A673 (cell line): ENCODE measurements around the gene ACSM3. TPM values are rescaled to one million over a fixed set of nuclear protein-coding genes. Genes with fewer than 3 reads are reported as not detected.

Source experiments
- BruUV-seq: library from RNA; stranded (reverse); fragments of 400-500 nt; replicated peaks from 2 replicates; lab custom pipeline; 2021; lab: Mats Ljungman, UMichigan
- CTCF ChIA-PET: fragments of 300-600 bp; sonication (Branson Sonifier 250); formaldehyde crosslinking; loops from one replicate; lab custom pipeline; 2022; ENCODE audit warnings: antibody characterized with exemption; lab: Charles Lee
- POLR2A ChIA-PET: fragments of 300-600 bp; sonication (Branson Sonifier 250); formaldehyde crosslinking; loops from one replicate; lab custom pipeline; 2022; ENCODE audit warnings: antibody characterized with exemption; ENCODE audit not compliant: low non-redundant PET; lab: Charles Lee
- DNase-seq: peaks from one replicate; pipeline ENCODE4 v3.0.0-alpha.2; 2015; ENCODE audit warnings: low spot score
- H3K27ac ChIP-seq: fragments of 200-600 bp; sonication (generic); 2 replicates; pipeline ENCODE4 v1.5.1; 2016; ENCODE audit warnings: mixed run types, low read depth, mild to moderate bottlenecking, mixed read lengths, antibody characterized with exemption, low read length; ENCODE audit not compliant: poor library complexity, severe bottlenecking
- H3K27me3 ChIP-seq: fragments of 200-600 bp; sonication (generic); replicated peaks from 2 replicates; pipeline ENCODE4 v1.6.1; 2017; ENCODE audit warnings: mixed run types, low read depth, mild to moderate bottlenecking, mixed read lengths, antibody characterized with exemption, low read length; ENCODE audit not compliant: insufficient read depth, poor library complexity
- H3K36me3 ChIP-seq: fragments of 200-600 bp; sonication (generic); 2 replicates; pipeline ENCODE4 v1.6.1; 2016; ENCODE audit warnings: mixed run types, mild to moderate bottlenecking, mixed read lengths, antibody characterized with exemption, low read length; ENCODE audit not compliant: insufficient read depth, poor library complexity, severe bottlenecking
- H3K4me1 ChIP-seq: fragments of 200-600 bp; sonication (generic); 2 replicates; pipeline ENCODE4 v1.6.1; 2017; ENCODE audit warnings: mixed run types, mild to moderate bottlenecking, mixed read lengths, antibody characterized with exemption, low read length; ENCODE audit not compliant: insufficient read depth, poor library complexity, severe bottlenecking
- H3K4me3 ChIP-seq: fragments of 200-600 bp; sonication (generic); 2 replicates; pipeline ENCODE4 v1.5.1; 2016; ENCODE audit warnings: low read depth, mixed run types, mild to moderate bottlenecking, mixed read lengths, low read length; ENCODE audit not compliant: poor library complexity, severe bottlenecking
- H3K9me3 ChIP-seq: fragments of 200-600 bp; sonication (generic); 2 replicates; pipeline ENCODE4 v1.6.1; 2016; ENCODE audit warnings: mixed run types, low read depth, mild to moderate bottlenecking, mixed read lengths, antibody characterized with exemption, low read length; ENCODE audit not compliant: poor library complexity, severe bottlenecking
- EZH2 ChIP-seq: fragments of 200-600 bp; sonication (generic); IDR thresholded peaks from 2 replicates; pipeline ENCODE4 v1.6.1; 2017; ENCODE audit warnings: borderline replicate concordance, low read depth, mild to moderate bottlenecking, mixed read lengths, antibody characterized with exemption, low read length; ENCODE audit not compliant: poor library complexity, severe bottlenecking
- intact Hi-C: fragments of 100-400 bp; cut with micrococcal nuclease; formaldehyde crosslinking; loops from one replicate; pipeline ENCODE4 v1.10.0; 2022; ENCODE audit not compliant: unreplicated experiment
- total RNA-seq: library from RNA; stranded (reverse); gene quantifications from 2 replicates; pipeline ENCODE4 v1.2.3, GENCODE V29; 2021
- TF ChIP-seq, protein P1 (sequence below): fragments of 300-800, 200-600 bp; sonication (generic); conservative IDR thresholded peaks from 2 replicates; pipeline ENCODE4 v1.5.1; 2017; ENCODE audit warnings: low read depth, mild to moderate bottlenecking, antibody characterized with exemption, low read length, moderate library complexity, mixed read lengths

Gene ACSM3
- total RNA-seq, 1 experiment from 2014 or later: not detected

GRCh38 chr16:20726661-20727060, 37.2 kb upstream of the ACSM3 start:
- no peak for DNase-seq
- Histone ChIP-seq H3K4me1 (no peaks in the 10 kb centered on the region), H3K9me3 (no peaks in the 10 kb centered on the region), H3K36me3 (no peaks in the 10 kb centered on the region), H3K27ac (no peak overlapping the region), H3K4me3 (no peak overlapping the region), H3K27me3 (no peaks in the 10 kb centered on the region)
- TF ChIP-seq EZH2: no peak
- TF ChIP-seq, protein P1, sequence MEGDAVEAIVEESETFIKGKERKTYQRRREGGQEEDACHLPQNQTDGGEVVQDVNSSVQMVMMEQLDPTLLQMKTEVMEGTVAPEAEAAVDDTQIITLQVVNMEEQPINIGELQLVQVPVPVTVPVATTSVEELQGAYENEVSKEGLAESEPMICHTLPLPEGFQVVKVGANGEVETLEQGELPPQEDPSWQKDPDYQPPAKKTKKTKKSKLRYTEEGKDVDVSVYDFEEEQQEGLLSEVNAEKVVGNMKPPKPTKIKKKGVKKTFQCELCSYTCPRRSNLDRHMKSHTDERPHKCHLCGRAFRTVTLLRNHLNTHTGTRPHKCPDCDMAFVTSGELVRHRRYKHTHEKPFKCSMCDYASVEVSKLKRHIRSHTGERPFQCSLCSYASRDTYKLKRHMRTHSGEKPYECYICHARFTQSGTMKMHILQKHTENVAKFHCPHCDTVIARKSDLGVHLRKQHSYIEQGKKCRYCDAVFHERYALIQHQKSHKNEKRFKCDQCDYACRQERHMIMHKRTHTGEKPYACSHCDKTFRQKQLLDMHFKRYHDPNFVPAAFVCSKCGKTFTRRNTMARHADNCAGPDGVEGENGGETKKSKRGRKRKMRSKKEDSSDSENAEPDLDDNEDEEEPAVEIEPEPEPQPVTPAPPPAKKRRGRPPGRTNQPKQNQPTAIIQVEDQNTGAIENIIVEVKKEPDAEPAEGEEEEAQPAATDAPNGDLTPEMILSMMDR: no peak
- ChIA-PET POLR2A (no interaction called here), CTCF (no interaction called here)
- intact Hi-C loops: no loop called here
- no TSS peak for BruUV-seq

DNA sequence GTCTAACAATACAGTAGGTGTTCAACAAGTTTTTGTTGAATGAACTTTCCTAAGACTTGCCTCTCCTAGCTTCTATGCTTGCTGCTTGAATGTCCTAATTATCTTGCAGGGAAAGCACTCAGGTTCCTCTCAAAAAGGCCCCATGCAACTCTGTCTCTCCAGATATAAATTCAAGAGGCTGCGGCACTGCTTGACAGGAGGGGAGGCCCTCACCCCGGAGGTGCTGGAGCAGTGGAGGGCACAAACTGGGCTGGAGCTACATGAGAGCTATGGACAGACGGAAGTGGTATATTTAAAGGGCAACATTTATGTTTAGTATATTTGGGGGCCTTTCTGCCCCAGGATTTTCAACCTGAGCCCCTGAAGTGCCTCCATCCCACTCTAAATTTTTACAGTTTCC, 36.6 kb upstream of the ACSM3 start:
- Histone ChIP-seq H3K27me3 (no peaks in the 10 kb centered on the region), H3K9me3 (no peaks in the 10 kb centered on the region), H3K27ac (no peak overlapping the region), H3K36me3 (no peaks in the 10 kb centered on the region), H3K4me1 (no peaks in the 10 kb centered on the region), H3K4me3 (no peak overlapping the region)
- intact Hi-C loops: no loop called here
- DNase-seq: no peak
- ChIA-PET POLR2A (no interaction called here), CTCF (no interaction called here)
- BruUV-seq: no TSS peak
- TF ChIP-seq EZH2: no peak
- TF ChIP-seq, protein P1: no peak

DNA sequence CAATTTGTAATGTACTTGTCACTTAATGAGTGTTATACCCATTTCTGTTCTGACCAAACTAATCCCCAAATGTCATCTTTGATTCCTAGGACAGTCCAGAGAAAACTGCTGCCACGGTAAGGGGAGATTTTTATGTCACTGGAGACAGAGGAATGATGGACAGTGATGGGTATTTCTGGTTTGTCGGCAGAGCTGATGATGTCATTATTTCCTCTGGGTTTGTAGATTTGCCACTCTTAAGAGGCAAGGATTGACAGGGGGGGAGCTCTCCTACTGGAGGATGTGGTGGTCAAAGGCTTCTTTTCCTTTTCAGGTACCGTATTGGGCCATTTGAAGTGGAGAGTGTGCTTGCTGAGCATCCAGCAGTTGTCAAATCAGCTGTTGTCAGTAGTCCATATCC, 34.7 kb upstream of the ACSM3 start:
- CTCF ChIA-PET: no interaction called here
- Histone ChIP-seq H3K4me1 (no peaks in the 10 kb centered on the region), H3K9me3 (no peaks in the 10 kb centered on the region), H3K4me3 (no peak overlapping the region), H3K36me3 (no peaks in the 10 kb centered on the region), H3K27ac (no peak overlapping the region), H3K27me3 (no peaks in the 10 kb centered on the region)
- POLR2A ChIA-PET: interaction anchor here (0.6 kb wide), 1 partner anchor 458 kb away, joined by 3 read pairs; no protein-coding TSS in a partner anchor
- intact Hi-C loops: no loop called here
- no peak for DNase-seq
- BruUV-seq: no TSS peak
- no peak for TF ChIP-seq EZH2
- TF ChIP-seq, protein P1: no peak
